Gastroesophageal sphincter (tissue), 3 donors: ENCODE measurements around the gene JAM3.

Source experiments
- CTCF ChIP-seq, 4 experiments: fragments of 200-600 bp in 2 of 4; fragments of 450-650 bp in 2 of 4; sonication (generic) in 1 of 4; IDR thresholded peaks; one replicate each; pipeline ENCODE4 v1.5.1; 2017 to 2019; ENCODE audit warnings: antibody characterized with exemption in 4 of 4, mild to moderate bottlenecking in 2 of 4, moderate library complexity in 2 of 4
- EP300 ChIP-seq: sonication (generic); formaldehyde crosslinking; IDR thresholded peaks from one replicate; pipeline ENCODE4 v1.6.1; 2017; ENCODE audit warnings: antibody characterized with exemption, mild to moderate bottlenecking
- POLR2A ChIP-seq, 2 donors: fragments of 450-650 bp; IDR thresholded peaks; one replicate each; pipeline ENCODE4 v1.6.1; 2017; ENCODE audit warnings: antibody characterized with exemption in 2 of 2, mild to moderate bottlenecking in 2 of 2, moderate library complexity in 1 of 2
- POLR2AphosphoS5 ChIP-seq: sonication (generic); formaldehyde crosslinking; IDR thresholded peaks from one replicate; pipeline ENCODE4 v1.6.1; 2017; ENCODE audit warnings: antibody characterized with exemption

GRCh38 chr11:134048028-134048427, 20.8 kb upstream of the JAM3 start:
- TF ChIP-seq POLR2A (IDR thresholded peaks at IDR 0.05) = no peak
- TF ChIP-seq CTCF (IDR thresholded peaks at IDR 0.05) = no peak
- no peak for TF ChIP-seq POLR2AphosphoS5
- TF ChIP-seq EP300 = no peak
